GM21619 (cell line): ENCODE measurements around the gene CSNK1D.

Experiments used
- ATAC-seq: cut with Tn5 transposase; IDR thresholded peaks from one replicate; pipeline ENCODE4 v1.9.1; 2021; ENCODE audit not compliant: unreplicated experiment

The CSNK1D gene

GRCh38 chr17:82310877-82311276, 37.4 kb upstream of the CSNK1D start:
- no peak for ATAC-seq

GRCh38 chr17:82309656-82310570, 36.4 kb upstream of the CSNK1D start:
- no peak for ATAC-seq

GRCh38 chr17:82305727-82306300, 32.3 kb upstream of the CSNK1D start:
- no peak for ATAC-seq

GRCh38 chr17:82304826-82305726, 31.6 kb upstream of the CSNK1D start:
- ATAC-seq = no peak

- no peak for ATAC-seq
Measured at GRCh38 chr17:82303944-82304808, 30.7 kb upstream of the CSNK1D start.

- ATAC-seq = no peak
Measured at GRCh38 chr17:82302991-82303943, 29.8 kb upstream of the CSNK1D start.

- no peak for ATAC-seq
Measured at GRCh38 chr17:82302568-82302963, 29.1 kb upstream of the CSNK1D start.

- no peak for ATAC-seq
Measured at GRCh38 chr17:82301916-82302567, 28.5 kb upstream of the CSNK1D start.

- ATAC-seq = no peak
Measured at GRCh38 chr17:82301300-82301915, 27.9 kb upstream of the CSNK1D start.

GRCh38 chr17:82300707-82301270, 27.3 kb upstream of the CSNK1D start:
- no peak for ATAC-seq

GRCh38 chr17:82300228-82300627, 26.7 kb upstream of the CSNK1D start:
- ATAC-seq = no peak

- ATAC-seq = no peak
Measured at GRCh38 chr17:82299452-82299851, 26.0 kb upstream of the CSNK1D start.

- no peak for ATAC-seq
Measured at GRCh38 chr17:82298538-82299421, 25.3 kb upstream of the CSNK1D start.

- ATAC-seq = peak; percentile 50
Measured at GRCh38 chr17:82297714-82298537, 24.4 kb upstream of the CSNK1D start.

- ATAC-seq = no peak
Measured at GRCh38 chr17:82297280-82297713, 23.8 kb upstream of the CSNK1D start.
